Activated CD8-positive, alpha-beta memory T cell treated with anti-CD3 and anti-CD28 coated beads for 24 hours (primary cell): Measurements from ENCODE around the gene ACP5.
"Not testable (repeated sequence)": the region's sequence is repeated elsewhere in the genome, so short reads cannot be mapped to it uniquely, and the experiment has no call there.

ENCODE experiments used
- DNase-seq: peaks from one replicate; pipeline ENCODE4 v3.0.0-alpha.2; 2020

The ACP5 gene

DNA sequence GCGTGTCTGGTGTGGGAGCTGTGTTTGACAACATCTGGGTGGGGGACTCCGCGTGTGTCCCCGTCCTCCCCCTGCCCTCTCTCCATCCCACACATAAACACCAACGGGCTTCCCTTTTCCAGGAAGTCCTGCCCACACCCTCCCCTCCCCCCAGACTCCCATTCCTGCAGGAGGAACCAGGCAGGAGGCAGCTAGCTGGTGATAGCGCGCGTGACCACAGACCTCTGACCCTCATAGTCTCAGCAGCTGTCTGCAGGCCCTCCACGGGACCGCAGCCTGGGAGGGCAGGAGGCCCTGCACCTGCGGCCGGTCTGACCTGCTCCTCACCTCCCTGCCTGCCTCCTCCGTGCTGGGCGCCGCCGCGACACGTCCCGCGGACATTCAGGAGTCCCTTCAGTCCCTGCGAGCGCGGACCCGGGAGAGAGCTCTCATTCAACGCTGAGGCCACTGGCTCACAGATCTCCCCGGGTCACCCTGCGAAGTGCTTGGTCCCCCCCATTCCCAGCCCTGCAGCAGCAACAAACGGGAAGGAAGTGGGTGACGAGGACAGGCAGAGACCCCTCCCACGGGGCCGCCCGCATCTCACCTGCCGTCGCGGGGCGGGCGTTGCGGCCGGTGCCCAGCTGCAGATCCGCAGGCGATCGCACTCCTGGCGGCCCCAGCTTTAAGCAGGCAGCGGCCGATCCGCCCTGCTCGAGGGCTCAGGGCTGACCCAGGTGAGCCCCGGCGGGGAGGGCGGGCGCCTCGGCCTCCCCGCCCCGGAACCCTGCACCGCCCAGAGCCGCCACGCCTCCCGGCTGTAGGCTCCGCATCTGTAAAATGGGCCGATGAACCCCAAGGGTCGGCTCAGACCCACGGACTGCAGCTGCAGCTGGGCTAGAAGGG, 1.1 kb upstream of the ACP5 start:
- peak; percentile 70 for DNase-seq

DNA sequence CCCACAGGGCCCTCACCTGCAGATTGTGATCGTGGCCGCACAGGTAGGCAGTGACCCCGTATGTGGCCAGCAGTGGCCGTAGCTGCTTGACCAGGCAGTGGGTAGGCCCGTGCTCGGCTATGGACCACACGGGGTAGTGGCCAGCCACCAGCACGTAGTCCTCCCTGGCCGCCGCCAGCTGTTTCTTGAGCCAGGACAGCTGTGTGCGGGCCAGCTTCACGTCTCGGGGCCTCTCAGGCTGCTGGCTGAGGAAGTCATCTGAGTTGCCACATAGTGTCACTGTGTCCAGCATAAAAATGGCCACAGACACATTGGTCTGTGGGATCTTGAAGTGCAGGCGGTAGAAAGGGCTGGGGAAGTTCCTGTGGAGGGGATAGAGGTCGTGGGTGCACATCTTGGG, 1.2 kb downstream of the ACP5 start:
- no peak for DNase-seq

DNA sequence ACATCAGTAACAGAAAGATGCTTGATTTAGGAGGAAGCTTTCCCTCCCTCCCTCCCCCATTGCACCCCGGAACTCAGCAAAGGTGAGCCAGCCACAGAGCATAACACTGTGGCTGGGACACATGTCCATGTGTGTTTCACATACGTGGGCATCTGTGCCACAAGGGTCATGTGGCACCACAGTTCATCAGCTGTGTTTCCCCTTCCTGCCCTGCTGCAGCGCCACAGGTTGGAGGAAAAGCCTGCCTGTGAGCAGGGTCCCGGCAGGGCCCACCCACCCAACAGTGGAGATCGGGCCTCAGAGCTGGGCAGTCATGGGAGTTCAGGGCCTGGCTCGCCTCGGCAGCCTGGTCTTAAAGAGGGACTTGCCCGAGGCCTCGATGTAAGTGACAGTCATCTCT, 2.8 kb downstream of the ACP5 start:
- DNase-seq = no peak

DNA sequence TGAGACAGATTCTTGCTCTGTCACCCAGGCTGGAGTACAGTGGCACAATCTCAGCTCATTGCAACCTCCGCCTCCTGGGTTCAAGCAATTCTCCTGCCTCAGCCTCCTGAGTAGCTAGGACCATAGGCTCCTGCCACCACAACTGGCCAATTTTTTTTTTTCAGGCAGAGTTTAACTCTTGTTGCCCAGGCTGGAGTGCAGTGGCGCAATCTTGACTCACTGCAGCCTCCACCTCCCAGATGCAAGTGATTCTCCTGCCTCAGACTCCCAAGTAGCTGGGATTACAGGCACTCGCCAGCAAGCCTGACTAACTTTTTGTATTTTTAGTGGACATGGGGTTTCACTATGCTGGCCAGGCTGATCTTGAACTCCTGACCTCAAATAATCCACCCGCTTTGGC, 3.7 kb downstream of the ACP5 start:
- not testable (repeated sequence) for DNase-seq

DNA sequence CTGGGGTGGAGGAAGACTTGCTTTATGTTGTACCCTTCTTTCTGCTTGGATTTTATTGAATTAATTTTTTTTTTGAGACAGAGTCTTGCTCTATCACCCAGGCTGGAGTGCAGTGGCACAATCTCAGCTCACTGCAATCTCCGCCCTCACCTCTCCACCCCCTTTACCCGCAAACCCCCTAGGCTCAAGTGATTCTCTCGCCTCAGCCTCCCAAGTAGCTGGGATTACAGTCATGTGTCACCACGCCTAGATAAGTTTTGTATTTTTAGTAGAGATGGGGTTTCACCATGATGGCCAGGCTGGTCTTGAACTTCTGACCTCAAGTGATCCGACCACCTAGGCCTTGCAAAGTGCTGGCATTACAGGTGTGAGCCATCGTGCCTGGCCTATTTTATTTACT, 4.1 kb downstream of the ACP5 start:
- DNase-seq = not testable (repeated sequence)

DNA sequence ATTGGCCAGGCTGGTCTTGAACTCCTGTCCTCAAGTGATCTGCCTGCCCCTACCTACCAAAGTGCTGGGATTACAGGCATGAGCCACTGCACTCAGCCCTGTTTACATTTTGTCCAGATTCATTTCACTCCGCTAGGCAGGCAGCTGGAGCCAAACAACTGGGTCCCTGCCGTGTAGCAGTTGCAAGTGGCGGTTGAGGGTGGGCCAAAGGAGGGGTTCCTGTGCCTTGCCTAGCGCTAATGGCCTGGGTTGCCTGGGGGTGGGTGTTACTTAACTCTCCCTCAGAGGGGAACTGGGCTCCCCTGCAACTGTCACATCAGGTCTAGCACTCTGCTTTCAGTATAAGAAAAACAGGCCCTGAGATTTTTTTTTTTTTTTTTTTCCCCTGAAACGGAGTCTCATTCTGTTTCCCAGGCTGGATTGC, 7.4 kb downstream of the ACP5 start:
- DNase-seq = no peak

DNA sequence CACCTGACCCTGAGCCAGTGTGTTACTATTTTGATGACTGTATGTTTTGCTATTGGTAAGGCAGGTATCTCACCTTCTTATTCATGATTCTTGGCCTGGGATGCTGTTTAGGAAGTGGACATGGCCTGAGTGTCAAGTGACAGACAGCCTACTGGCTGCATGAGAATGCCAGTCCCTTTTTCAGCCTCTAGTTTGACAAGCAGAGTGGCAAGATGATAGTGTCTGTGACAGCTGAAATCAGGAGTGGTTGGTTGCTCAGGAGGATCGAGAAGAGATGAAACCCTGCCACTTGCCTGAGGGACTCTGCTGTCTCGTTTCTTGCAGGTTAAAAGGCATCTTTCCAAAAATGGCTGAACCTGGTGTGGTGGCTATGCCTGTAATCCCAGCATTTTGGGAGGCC, 11.3 kb downstream of the ACP5 start:
- DNase-seq = no peak

DNA sequence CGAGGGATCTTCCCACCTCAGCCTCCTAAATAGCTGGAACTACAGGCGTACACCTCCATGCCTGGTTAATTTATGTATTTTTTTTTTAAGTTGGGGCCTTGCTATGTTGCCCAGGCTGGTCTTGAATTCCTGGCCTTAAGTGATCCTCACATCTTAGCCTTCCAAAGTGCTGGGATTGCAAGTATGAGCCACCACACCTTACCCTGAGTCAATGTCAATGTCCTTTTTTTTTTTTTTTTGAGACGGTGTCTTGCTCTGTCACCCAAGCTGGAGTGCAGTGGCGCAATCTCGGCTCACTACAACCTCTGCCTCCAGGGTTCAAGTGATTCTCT, 11.8 kb downstream of the ACP5 start:
- not testable (repeated sequence) for DNase-seq

DNA sequence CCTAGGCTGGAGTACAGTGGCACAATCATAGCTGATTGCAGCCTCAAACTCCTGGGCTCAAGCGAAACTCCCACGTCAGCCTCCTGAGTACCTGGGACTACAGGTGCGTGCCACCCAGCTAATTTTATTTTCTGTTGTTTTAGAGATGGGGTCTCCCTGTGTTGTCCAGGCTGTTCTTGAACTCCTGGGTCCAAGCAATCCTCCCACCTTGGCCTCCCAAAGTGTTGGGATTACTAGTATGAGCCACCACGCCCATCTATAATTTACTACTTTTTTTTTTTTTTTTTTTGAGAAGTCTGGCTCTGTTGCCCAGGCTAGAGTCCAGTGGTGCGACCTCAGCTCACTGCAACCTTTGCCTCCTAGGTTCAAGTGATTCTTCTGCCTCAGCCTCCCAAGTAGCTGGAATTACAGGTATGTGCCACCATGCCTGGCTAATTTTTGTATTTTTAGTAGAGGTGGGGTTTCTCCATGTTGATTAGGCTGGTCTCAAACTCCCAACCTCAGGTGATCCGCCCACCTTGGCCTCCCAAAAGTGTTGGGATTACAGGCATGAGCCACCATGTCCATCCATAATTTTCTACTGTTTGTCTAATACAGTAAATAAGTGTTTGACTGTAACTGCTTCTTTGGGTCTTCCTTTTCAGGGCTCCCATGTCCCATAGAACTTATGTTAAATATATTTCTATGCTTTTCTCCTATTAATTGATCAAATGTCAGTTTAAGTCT, 13.2 kb downstream of the ACP5 start:
- DNase-seq = not testable (repeated sequence)

DNA sequence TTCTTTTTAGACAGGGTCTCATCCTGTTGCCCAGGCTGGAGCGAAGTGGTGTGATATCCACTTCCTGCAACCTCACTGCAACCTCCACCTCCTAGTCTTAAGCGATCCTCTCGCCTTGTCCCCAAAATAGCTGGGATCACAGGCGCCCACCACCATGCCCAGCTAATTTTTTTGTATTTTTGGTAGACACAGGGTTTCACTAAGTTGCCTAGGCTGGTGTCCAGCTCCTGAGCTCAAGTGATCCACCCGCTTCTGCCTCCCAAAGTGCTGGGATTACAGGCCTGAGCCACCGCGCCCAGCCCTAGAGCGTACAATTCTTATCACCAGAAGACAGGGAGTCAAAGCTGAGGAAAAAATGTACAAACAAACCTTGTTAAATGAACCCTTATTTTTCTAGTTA, 13.9 kb downstream of the ACP5 start:
- no peak for DNase-seq

DNA sequence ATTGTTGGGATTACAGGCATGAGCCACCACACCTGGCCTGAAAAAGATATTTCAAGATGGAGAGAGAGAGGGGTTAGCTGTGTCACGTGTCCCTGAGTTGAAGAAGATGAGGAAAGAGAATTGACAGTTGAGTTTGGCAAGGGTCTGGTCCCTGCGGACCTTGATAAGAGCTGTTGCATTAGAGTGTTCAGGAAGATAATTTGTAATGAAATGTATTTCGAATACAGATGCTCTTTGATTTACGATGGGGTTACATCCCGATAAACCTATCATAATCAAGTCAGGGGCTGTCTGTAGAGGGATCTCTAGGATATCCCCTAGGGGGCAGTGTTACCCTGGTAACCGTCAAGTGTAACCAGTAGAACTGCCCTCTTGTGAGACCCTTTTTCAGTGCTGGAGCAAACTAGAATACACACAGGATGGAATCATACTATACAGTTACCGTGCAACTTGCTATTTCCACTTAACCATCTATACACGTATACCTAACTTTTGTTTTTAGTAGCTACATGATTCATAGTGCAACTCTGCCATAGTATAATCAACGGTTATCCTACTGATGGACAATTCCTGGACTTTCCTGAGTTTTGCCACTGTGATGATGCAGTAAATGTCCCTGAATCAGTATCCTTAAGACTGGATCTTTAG, 16.9 kb downstream of the ACP5 start:
- no peak for DNase-seq

DNA sequence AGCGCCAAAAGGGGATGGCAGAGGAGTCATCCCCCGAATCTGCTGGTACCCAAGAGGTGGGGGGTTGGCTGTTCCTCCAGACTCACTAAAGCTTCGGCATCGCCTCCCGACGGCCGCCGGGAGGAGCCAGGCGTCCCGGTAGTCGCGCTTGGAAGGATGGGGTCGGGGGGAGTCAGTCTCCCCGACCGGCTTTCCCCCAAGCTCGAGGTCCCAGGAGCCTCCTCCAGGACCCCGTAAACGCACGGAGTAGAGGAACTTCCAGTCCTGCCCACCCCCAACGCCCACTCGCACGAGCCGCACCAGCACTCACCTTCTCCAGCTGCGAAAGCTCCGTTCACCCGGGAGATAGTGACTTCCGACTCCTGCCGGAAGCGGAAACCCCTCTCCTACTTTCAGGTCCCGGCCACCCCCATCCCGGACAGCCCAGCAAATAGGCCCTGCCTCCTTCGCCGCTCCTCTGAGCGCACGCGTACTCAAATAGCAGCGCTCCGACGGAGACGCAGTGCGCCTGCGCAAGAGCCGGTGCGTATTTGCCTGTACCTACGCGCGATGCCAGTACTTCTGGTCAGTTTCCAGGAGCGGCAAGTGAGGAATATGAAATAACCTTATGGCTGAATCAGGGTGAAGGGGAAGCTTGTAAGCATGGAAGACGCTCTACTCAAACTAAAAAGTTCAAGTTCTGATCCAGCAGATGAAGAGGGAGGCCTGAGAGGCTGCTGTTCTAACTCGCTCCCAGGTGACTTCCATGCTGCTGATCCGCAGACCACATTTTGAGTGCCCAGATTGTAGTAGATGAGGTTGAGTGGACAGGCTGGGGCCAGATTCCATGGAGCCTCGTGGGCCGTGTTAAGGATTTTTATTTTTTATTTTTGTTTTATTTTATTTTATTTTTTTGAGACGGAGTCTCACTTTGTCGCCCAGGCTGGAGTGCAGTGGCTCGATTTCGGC, 18.3 kb downstream of the ACP5 start, which contains the start of gene ELOF1:
Gene ELOF1 (minus strand): TSS at position 350 of the 948 bp plus-strand sequence. CDS start 4,883 bp downstream, outside the sequence.
- peak; percentile 96 for DNase-seq

DNA sequence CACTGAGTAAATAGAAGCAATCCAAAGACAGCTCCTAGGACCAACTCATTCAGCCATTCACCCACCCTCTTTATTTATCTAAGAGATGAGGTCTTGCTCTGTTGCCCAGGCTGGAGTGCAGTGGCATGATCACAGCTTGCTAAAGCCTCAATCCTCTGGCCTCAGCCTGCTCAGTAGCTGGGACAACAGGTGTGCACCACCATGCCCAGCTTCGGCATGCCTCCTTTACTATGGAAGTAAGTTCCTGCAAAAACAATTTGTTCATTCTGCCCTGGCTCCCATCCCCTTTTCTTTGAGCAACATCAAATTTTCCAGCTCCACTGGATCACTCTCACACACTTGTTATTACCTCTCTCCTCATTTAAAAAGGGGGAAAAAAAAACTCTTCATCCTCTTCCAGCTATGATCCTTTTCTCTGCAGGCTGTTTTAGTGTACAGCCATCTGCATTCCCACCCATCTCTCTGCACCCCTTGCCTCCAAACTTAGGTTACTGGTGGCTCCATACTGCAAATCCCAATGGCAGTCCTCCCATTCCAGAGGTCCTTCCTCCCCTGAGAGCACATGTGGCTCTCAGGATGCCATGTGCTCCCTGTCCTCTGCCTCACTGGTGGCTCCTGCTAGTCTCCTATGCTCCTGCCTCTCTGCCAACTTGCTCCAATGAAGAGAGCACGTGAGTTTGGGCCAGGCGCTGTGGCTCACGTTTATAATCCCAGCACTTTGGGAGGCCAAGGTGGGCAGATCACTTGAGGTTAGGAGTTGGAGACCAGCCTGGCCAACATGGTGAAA, 20.6 kb downstream of the ACP5 start:
- no peak for DNase-seq

DNA sequence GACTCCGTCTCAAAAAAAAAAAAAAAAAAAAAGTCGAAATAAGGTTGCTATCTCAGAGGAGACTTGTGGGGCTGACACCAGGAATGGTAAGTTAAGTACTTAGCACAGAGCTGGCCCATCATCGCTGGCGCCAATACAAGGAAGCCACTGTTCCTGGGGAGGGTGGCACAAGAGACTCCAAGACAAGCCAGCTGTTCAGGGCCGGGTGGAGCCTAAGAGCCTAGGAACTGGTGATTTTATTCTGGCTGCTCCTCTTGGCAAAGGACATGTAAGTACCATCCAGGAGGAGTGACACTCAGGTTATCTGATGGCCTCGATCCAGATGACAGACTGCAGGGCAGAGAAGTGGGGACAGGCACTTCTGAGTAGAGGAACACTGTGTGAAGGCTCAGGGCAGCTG, 22.2 kb downstream of the ACP5 start:
- no peak for DNase-seq

DNA sequence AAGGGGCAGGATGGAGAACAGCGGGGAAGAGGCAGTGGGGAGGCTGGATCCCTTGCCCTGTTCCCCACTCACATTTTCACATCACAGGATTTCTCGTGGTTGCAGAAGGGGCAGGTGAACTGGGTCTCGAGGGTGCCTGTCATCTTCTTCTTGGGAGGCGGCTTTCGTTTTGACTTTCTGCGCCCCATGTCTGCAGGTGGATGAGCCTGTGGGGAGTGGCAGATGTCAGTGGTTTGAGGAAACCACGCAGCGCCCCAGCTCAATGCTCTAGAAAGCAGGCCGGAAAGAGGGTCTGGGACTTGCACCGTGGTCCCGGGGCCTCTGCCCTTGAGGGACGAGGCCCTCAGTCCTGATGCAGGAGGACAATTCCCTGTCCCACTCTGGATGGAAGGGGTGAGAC, 23.3 kb downstream of the ACP5 start:
- DNase-seq = no peak

DNA sequence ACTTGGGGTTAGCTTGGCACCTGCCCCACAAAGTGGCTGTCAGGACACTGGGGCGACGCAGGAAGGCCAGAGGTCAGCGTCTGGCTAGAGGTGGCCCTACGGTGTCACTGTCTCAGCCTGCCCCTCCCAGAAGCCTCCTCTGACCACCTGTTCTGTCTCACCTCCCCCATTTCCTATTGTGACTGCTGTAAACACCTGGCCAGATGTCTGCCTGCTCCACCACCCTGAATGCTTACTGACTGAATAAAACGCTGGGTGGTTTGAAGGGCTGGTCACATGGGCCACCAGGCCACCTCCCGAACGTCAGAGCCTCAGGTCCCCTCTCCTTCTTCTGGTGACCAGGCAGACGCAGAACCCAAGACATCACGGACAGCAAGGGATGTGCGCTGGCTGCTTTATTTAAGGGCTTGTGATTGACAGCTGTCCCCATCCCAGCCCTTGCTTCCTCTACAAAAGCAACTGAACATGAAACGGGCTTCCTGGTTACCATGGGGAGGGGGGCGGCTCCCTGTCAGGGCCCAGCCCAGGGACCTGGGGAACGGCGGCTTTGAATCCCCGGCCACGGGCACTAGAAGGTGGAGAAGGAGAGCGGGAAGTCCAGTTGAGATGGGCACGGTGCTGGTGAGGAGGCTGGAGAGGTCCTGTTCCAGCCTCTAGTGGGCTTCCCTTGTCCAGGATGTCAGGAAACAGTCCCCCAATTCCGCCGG, 24.6 kb downstream of the ACP5 start:
- no peak for DNase-seq

DNA sequence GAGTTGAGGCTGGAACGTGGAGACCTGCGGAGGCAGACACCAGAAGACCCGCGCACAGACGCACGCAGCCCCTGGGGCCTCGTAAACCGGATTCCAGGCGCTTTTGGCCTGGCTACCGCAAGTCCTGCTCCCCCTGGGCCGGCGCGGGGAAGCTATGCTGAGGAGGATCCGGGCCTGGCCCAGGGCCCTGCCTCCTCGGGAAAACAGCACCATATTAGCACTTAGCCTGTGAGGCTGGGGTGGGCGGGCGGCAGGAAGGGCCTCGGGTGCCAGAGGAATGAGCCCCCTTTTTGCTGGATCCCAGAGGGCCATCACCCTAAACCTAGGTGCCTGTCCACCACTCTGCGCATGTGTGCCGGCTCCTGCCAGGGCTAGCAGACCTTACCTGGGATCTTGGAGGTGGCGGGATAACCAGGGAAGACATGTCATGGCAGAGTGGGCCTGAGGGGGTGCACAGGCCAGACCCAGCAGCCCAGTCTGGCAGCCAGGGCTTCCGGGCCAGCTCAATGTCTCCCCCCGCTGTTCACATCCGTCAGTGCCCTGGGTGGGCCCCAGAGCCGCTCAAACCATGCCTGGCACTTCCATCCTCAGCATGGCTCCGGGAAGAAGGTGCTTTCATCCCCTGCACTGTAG, 25.7 kb downstream of the ACP5 start:
- DNase-seq = no peak

DNA sequence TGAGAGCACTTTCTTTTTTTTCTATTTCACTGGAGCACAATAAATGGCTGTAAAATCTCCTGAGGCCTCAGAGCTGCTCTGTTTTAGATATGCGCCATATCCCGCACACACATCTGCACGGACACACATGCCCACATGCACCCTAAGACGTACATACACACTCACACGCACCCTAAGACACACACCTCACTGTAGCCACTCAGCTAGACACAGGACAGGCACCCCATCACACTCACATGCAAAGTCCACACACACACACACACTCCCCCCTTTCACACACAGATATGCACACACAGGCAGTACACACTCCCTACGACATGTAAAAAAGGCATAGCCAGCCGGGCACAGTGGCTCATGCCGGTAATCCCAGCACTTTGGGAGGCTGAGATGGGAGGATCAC, 27.2 kb downstream of the ACP5 start:
- DNase-seq = no peak

DNA sequence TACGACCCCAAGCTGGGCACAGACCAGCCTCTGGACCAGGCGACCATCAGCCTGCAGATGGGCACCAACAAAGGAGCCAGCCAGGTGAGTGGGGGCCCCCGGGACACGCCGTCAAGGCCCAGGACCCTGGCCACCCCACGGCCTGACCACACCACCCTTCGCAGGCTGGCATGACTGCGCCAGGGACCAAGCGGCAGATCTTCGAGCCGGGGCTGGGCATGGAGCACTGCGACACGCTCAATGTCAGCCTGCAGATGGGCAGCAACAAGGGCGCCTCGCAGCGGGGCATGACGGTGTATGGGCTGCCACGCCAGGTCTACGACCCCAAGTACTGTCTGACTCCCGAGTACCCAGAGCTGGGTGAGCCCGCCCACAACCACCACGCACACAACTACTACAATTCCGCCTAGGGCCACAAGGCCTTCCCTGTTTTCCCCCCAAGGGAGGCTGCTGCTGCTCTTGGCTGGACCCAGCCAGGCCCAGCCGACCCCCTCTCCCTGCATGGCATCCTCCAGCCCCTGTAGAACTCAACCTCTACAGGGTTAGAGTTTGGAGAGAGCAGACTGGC, 28.0 kb downstream of the ACP5 start:
- no peak for DNase-seq
